Stimulated activated naive B cell treated with anti-CD40 and anti-IgM and Interleukin-4, amounts not matched to agents 10 μg/mL and 1 μg/mL and 100 μg/mL, for 72 hours (primary cell): ENCODE data around the gene HSD17B12.

ENCODE experiments used
- ATAC-seq, 2 donors: fragments of 150-1000 bp; cut with Tn5 transposase; replicated peaks; 2 replicates each; pipeline ENCODE4 v1.10.0; 2021; ENCODE audit warnings: moderate library complexity in 1 of 2
- DNase-seq: peaks from one replicate; pipeline ENCODE4 v3.0.0; 2021
- H3K27ac Mint-ChIP-seq: one replicate; pipeline ENCODE4 v1.8.0; 2022; ENCODE audit warnings: mild to moderate bottlenecking, mixed read lengths
- H3K27me3 Mint-ChIP-seq, 2 donors: one replicate each; pipeline ENCODE4 v1.8.0; 2022; ENCODE audit warnings: mixed read lengths in 2 of 2
- H3K36me3 Mint-ChIP-seq, 2 donors: one replicate each; pipeline ENCODE4 v1.8.0; 2022; ENCODE audit warnings: mixed read lengths in 2 of 2, mild to moderate bottlenecking in 1 of 2
- H3K4me1 Mint-ChIP-seq, 2 donors: one replicate each; pipeline ENCODE4 v1.8.0; 2022; ENCODE audit warnings: mixed read lengths in 2 of 2, mild to moderate bottlenecking in 1 of 2
- H3K4me3 Mint-ChIP-seq, 2 donors: one replicate each; pipeline ENCODE4 v1.8.0; 2022; ENCODE audit warnings: mild to moderate bottlenecking in 2 of 2, mixed read lengths in 2 of 2, moderate library complexity in 1 of 2
- H3K9me3 Mint-ChIP-seq, 2 donors: one replicate each; pipeline ENCODE4 v1.8.0; 2022; ENCODE audit warnings: mixed read lengths in 2 of 2, mild to moderate bottlenecking in 1 of 2

Gene HSD17B12

GRCh38 chr11:43818220-43818619 lies 137.7 kb downstream of the HSD17B12 start:
- Mint-ChIP-seq H3K4me3 (no peak overlapping the region), H3K27me3 (no peaks in the 10 kb centered on the region), H3K4me1 (no peaks in the 10 kb centered on the region), H3K27ac (no peak overlapping the region), H3K9me3 (peaks cover 3 to 8% of the 10 kb centered on the region in 2 donors), H3K36me3 (peaks cover 50 to 69% of the 10 kb centered on the region in 2 donors)
- no peak for DNase-seq
- no peak for ATAC-seq

GRCh38 chr11:43819926-43820325 lies 139.4 kb downstream of the HSD17B12 start:
- H3K27ac Mint-ChIP-seq, result no peak overlapping the region
- H3K4me1 Mint-ChIP-seq, result no peaks in the 10 kb centered on the region
- peaks cover 53 to 75% of the 10 kb centered on the region in 2 donors for H3K36me3 Mint-ChIP-seq
- DNase-seq, result no peak
- peaks cover 3 to 8% of the 10 kb centered on the region in 2 donors for H3K9me3 Mint-ChIP-seq
- H3K4me3 Mint-ChIP-seq, result no peak overlapping the region
- peak; percentile 68 to 73 for ATAC-seq
- H3K27me3 Mint-ChIP-seq, result no peaks in the 10 kb centered on the region

GRCh38 chr11:43823316-43823715 lies 142.8 kb downstream of the HSD17B12 start:
- no peak for DNase-seq
- no peak for ATAC-seq
- no peaks in the 10 kb centered on the region for H3K4me1 Mint-ChIP-seq
- no peak overlapping the region for H3K4me3 Mint-ChIP-seq
- no peak overlapping the region for H3K27ac Mint-ChIP-seq
- H3K9me3 Mint-ChIP-seq, result peaks cover 1 to 8% of the 10 kb centered on the region in 2 donors
- H3K27me3 Mint-ChIP-seq, result no peaks in the 10 kb centered on the region
- peaks cover 41 to 56% of the 10 kb centered on the region in 2 donors for H3K36me3 Mint-ChIP-seq

GRCh38 chr11:43823851-43824250 lies 143.3 kb downstream of the HSD17B12 start:
- H3K4me1 Mint-ChIP-seq, result no peaks in the 10 kb centered on the region
- no peak overlapping the region for H3K27ac Mint-ChIP-seq
- DNase-seq, result no peak
- no peaks in the 10 kb centered on the region for H3K27me3 Mint-ChIP-seq
- ATAC-seq, result no peak
- peaks cover 1 to 8% of the 10 kb centered on the region in 2 donors for H3K9me3 Mint-ChIP-seq
- peaks cover 41 to 56% of the 10 kb centered on the region in 2 donors for H3K36me3 Mint-ChIP-seq
- no peak overlapping the region for H3K4me3 Mint-ChIP-seq

GRCh38 chr11:43825217-43825816 lies 144.8 kb downstream of the HSD17B12 start:
- no peak for DNase-seq
- no peak for ATAC-seq
- Mint-ChIP-seq H3K36me3 (peaks cover 29 to 43% of the 10 kb centered on the region in 2 donors), H3K27ac (no peak overlapping the region), H3K4me1 (peaks cover 0 to 2% of the 10 kb centered on the region in 2 donors), H3K9me3 (peaks cover 1 to 3% of the 10 kb centered on the region in 2 donors), H3K27me3 (no peaks in the 10 kb centered on the region), H3K4me3 (no peak overlapping the region)

- Mint-ChIP-seq H3K4me3 (no peak overlapping the region), H3K36me3 (peaks cover 19 to 32% of the 10 kb centered on the region in 2 donors), H3K4me1 (peaks cover 6 to 11% of the 10 kb centered on the region in 2 donors), H3K27ac (peak overlapping the region; percentile 85), H3K27me3 (no peaks in the 10 kb centered on the region), H3K9me3 (no peaks in the 10 kb centered on the region)
- no peak for DNase-seq
- ATAC-seq, result peak; percentile 63 to 92
Measured at GRCh38 chr11:43830928-43831440, 150.4 kb downstream of the HSD17B12 start.

- H3K4me1 Mint-ChIP-seq, result peaks cover 6 to 11% of the 10 kb centered on the region in 2 donors
- no peak overlapping the region for H3K27ac Mint-ChIP-seq
- H3K4me3 Mint-ChIP-seq, result no peak overlapping the region
- DNase-seq (no peak), ATAC-seq (no peak)
- H3K36me3 Mint-ChIP-seq, result peaks cover 21 to 35% of the 10 kb centered on the region in 2 donors
- no peaks in the 10 kb centered on the region for H3K27me3 Mint-ChIP-seq
- no peaks in the 10 kb centered on the region for H3K9me3 Mint-ChIP-seq
Measured at GRCh38 chr11:43832536-43832935, 152.0 kb downstream of the HSD17B12 start.

GRCh38 chr11:43833657-43834073 lies 153.1 kb downstream of the HSD17B12 start:
- H3K4me1 Mint-ChIP-seq, result peaks cover 6 to 11% of the 10 kb centered on the region in 2 donors
- no peaks in the 10 kb centered on the region for H3K27me3 Mint-ChIP-seq
- no peak for DNase-seq
- no peaks in the 10 kb centered on the region for H3K9me3 Mint-ChIP-seq
- no peak for ATAC-seq
- H3K4me3 Mint-ChIP-seq, result no peak overlapping the region
- peaks cover 23 to 46% of the 10 kb centered on the region in 2 donors for H3K36me3 Mint-ChIP-seq
- H3K27ac Mint-ChIP-seq, result no peak overlapping the region

- no peak for DNase-seq
- peaks cover 29 to 52% of the 10 kb centered on the region in 2 donors for H3K36me3 Mint-ChIP-seq
- no peak for ATAC-seq
- no peaks in the 10 kb centered on the region for H3K27me3 Mint-ChIP-seq
- peaks cover 6 to 11% of the 10 kb centered on the region in 2 donors for H3K4me1 Mint-ChIP-seq
- H3K4me3 Mint-ChIP-seq, result no peak overlapping the region
- no peaks in the 10 kb centered on the region for H3K9me3 Mint-ChIP-seq
- H3K27ac Mint-ChIP-seq, result no peak overlapping the region
Measured at GRCh38 chr11:43834286-43834685, 153.7 kb downstream of the HSD17B12 start.

- Mint-ChIP-seq H3K4me1 (peaks cover 6 to 11% of the 10 kb centered on the region in 2 donors), H3K9me3 (no peaks in the 10 kb centered on the region), H3K36me3 (peaks cover 31 to 61% of the 10 kb centered on the region in 2 donors), H3K27me3 (no peaks in the 10 kb centered on the region), H3K4me3 (no peak overlapping the region), H3K27ac (no peak overlapping the region)
- DNase-seq (no peak), ATAC-seq (no peak)
Measured at GRCh38 chr11:43835104-43835503, 154.6 kb downstream of the HSD17B12 start.

- Mint-ChIP-seq H3K36me3 (peaks cover 21 to 52% of the 10 kb centered on the region in 2 donors), H3K9me3 (no peaks in the 10 kb centered on the region), H3K4me1 (no peaks in the 10 kb centered on the region), H3K4me3 (no peak overlapping the region), H3K27me3 (no peaks in the 10 kb centered on the region), H3K27ac (no peak overlapping the region)
- DNase-seq, result no peak
- no peak for ATAC-seq
Measured at GRCh38 chr11:43837879-43838278, 157.3 kb downstream of the HSD17B12 start.

- no peak for ATAC-seq
- Mint-ChIP-seq H3K9me3 (no peaks in the 10 kb centered on the region), H3K36me3 (peaks cover 33 to 76% of the 10 kb centered on the region in 2 donors), H3K27me3 (no peaks in the 10 kb centered on the region), H3K4me1 (no peaks in the 10 kb centered on the region), H3K27ac (no peak overlapping the region), H3K4me3 (no peak overlapping the region)
- no peak for DNase-seq
Measured at GRCh38 chr11:43842021-43842420, 161.5 kb downstream of the HSD17B12 start.

- no peaks in the 10 kb centered on the region for H3K9me3 Mint-ChIP-seq
- DNase-seq (no peak), ATAC-seq (no peak)
- H3K27ac Mint-ChIP-seq, result no peak overlapping the region
- H3K27me3 Mint-ChIP-seq, result no peaks in the 10 kb centered on the region
- no peaks in the 10 kb centered on the region for H3K4me1 Mint-ChIP-seq
- H3K36me3 Mint-ChIP-seq, result peaks cover 20 to 58% of the 10 kb centered on the region in 2 donors
- no peak overlapping the region for H3K4me3 Mint-ChIP-seq
Measured at GRCh38 chr11:43845816-43846215, 165.3 kb downstream of the HSD17B12 start.

GRCh38 chr11:43852057-43852636 lies 171.6 kb downstream of the HSD17B12 start:
- H3K36me3 Mint-ChIP-seq, result peaks cover 14 to 33% of the 10 kb centered on the region in 2 donors
- H3K27me3 Mint-ChIP-seq, result no peaks in the 10 kb centered on the region
- peak; percentile 72 to 75 for ATAC-seq
- no peaks in the 10 kb centered on the region for H3K9me3 Mint-ChIP-seq
- H3K4me3 Mint-ChIP-seq, result no peak overlapping the region
- H3K27ac Mint-ChIP-seq, result no peak overlapping the region
- H3K4me1 Mint-ChIP-seq, result no peaks in the 10 kb centered on the region
- DNase-seq, result peak; percentile 37

GRCh38 chr11:43853781-43854180 lies 173.2 kb downstream of the HSD17B12 start:
- ATAC-seq, result no peak
- Mint-ChIP-seq H3K36me3 (peaks cover 16 to 32% of the 10 kb centered on the region in 2 donors), H3K27me3 (no peaks in the 10 kb centered on the region), H3K4me3 (no peak overlapping the region), H3K27ac (no peak overlapping the region), H3K9me3 (no peaks in the 10 kb centered on the region), H3K4me1 (no peaks in the 10 kb centered on the region)
- DNase-seq, result no peak
